B cell (primary cell): ENCODE data around the gene TMEM63A. TPM values are rescaled to one million over a fixed set of nuclear protein-coding genes. Genes with fewer than 3 reads are reported as not detected.

Source experiments
- ATAC-seq: fragments of 200-7000 bp; cut with Tn5 transposase; one replicate; pipeline ENCODE4 v1.10.0; 2021; ENCODE audit warnings: low read depth, mild to moderate bottlenecking, moderate number of reproducible peaks, moderate library complexity
- CTCF ChIA-PET: fragments of 350-600 bp; sonication (Branson Sonifier 250); formaldehyde crosslinking; loops from one replicate; lab custom pipeline; 2021; ENCODE audit warnings: antibody characterized with exemption, inconsistent platforms; lab: Charles Lee
- POLR2A ChIA-PET: fragments of 350-600 bp; sonication (Branson Sonifier 250); formaldehyde crosslinking; loops from one replicate; lab custom pipeline; 2021; ENCODE audit warnings: antibody characterized with exemption; lab: Charles Lee
- DNase-seq: peaks from one replicate; pipeline ENCODE4 v3.0.0; 2013
- H2AFZ ChIP-seq: 2 replicates; pipeline ENCODE4 v1.6.1; 2012; ENCODE audit warnings: mild to moderate bottlenecking, low read depth, low read length; ENCODE audit not compliant: insufficient read depth, poor library complexity, severe bottlenecking
- H3K27ac ChIP-seq, 2 donors: 1 replicate in 1 of 2; 2 replicates in 1 of 2; pipeline ENCODE4 v1.5.1; 2012 to 2013; ENCODE audit warnings: low read length in 2 of 2, mild to moderate bottlenecking in 2 of 2, moderate library complexity in 1 of 2
- H3K27me3 ChIP-seq, 4 experiments: fragments of 200-600 bp in 1 of 4; sonication (generic) in 1 of 4; replicated peaks in 1 of 4; 1 replicate in 2 of 4; 2 replicates in 2 of 4; pipeline versions ENCODE4 v1.6.1 to v1.7.0; 2013 to 2016; ENCODE audit warnings: low read length in 3 of 4, mild to moderate bottlenecking in 2 of 4, mixed read lengths in 1 of 4, moderate library complexity in 1 of 4; ENCODE audit not compliant: insufficient read depth in 4 of 4, control insufficient read depth in 3 of 4; ENCODE audit errors: control extremely low read depth in 1 of 4
- H3K36me3 ChIP-seq, 2 experiments: replicated peaks in 1 of 2; 1 replicate in 1 of 2; 2 replicates in 1 of 2; pipeline versions ENCODE4 v1.6.1 to v1.7.1; 2013; ENCODE audit warnings: low read length in 1 of 2; ENCODE audit not compliant: insufficient read depth in 2 of 2, control insufficient read depth in 1 of 2; ENCODE audit errors: control extremely low read depth in 1 of 2, extremely low read depth in 1 of 2
- H3K4me1 ChIP-seq, 2 donors: fragments of 200-600 bp in 1 of 2; sonication (generic) in 1 of 2; 1 replicate in 1 of 2; 2 replicates in 1 of 2; pipeline versions ENCODE4 v1.5.1 to v1.6.1; 2013 to 2017; ENCODE audit warnings: low read length in 2 of 2; ENCODE audit not compliant: control insufficient read depth in 2 of 2, insufficient read depth in 2 of 2
- H3K4me2 ChIP-seq: replicated peaks from 2 replicates; pipeline ENCODE3; 2012; ENCODE audit warnings: mild to moderate bottlenecking, low read depth, low read length; ENCODE audit not compliant: poor library complexity, severe bottlenecking
- H3K4me3 ChIP-seq, 5 experiments: fragments of 200-600 bp in 1 of 5; sonication (generic) in 1 of 5; 1 replicate in 3 of 5; 2 replicates in 2 of 5; pipeline versions ENCODE4 v1.5.1 to v1.7.0; 2011 to 2016; ENCODE audit warnings: low read length in 4 of 5, mild to moderate bottlenecking in 4 of 5, low read depth in 2 of 5, control low read depth in 1 of 5, moderate library complexity in 1 of 5; ENCODE audit not compliant: insufficient read depth in 1 of 5; ENCODE audit errors: control extremely low read depth in 1 of 5, extremely low read depth in 1 of 5
- H3K79me2 ChIP-seq: fragments of 200-600 bp; sonication (generic); one replicate; pipeline ENCODE4 v1.6.0; 2016; ENCODE audit warnings: low read length; ENCODE audit not compliant: control insufficient read depth, insufficient read depth
- H3K9ac ChIP-seq: fragments of 200-600 bp; sonication (generic); 2 replicates; pipeline ENCODE4 v1.6.1; 2017; ENCODE audit warnings: mild to moderate bottlenecking, low read length, moderate library complexity
- H3K9me3 ChIP-seq, 3 donors: one replicate each; pipeline versions ENCODE4 v1.6.1 to v1.7.1; 2013; ENCODE audit warnings: low read length in 2 of 3; ENCODE audit not compliant: control insufficient read depth in 2 of 3, insufficient read depth in 1 of 3; ENCODE audit errors: control extremely low read depth in 1 of 3
- H4K20me1 ChIP-seq: 2 replicates; pipeline ENCODE4 v1.6.0; 2012; ENCODE audit warnings: mild to moderate bottlenecking, low read length; ENCODE audit not compliant: insufficient read depth, control insufficient read depth, poor library complexity, severe bottlenecking
- H3K27ac Mint-ChIP-seq: one replicate; pipeline ENCODE4 v1.8.0; 2021; ENCODE audit warnings: mixed read lengths
- H3K27me3 Mint-ChIP-seq: one replicate; pipeline ENCODE4 v1.8.0; 2021; ENCODE audit warnings: mixed read lengths
- H3K4me1 Mint-ChIP-seq: one replicate; pipeline ENCODE4 v1.8.0; 2021; ENCODE audit warnings: mixed read lengths
- H3K4me3 Mint-ChIP-seq: one replicate; pipeline ENCODE4 v1.8.0; 2021; ENCODE audit warnings: mixed read lengths
- H3K9me3 Mint-ChIP-seq: one replicate; pipeline ENCODE4 v1.8.0; 2022; ENCODE audit warnings: mixed read lengths; ENCODE audit not compliant: insufficient read depth
- EZH2 ChIP-seq: IDR thresholded peaks from 2 replicates; pipeline ENCODE4 v1.6.1; 2012; ENCODE audit warnings: borderline replicate concordance, low read depth, mild to moderate bottlenecking, moderate library complexity, low read length; ENCODE audit not compliant: insufficient read depth, poor library complexity, severe bottlenecking
- WGBS: methylation state at CpG from one replicate; pipeline ENCODE4 v1.1.5; 2013; ENCODE audit warnings: missing lambda C conversion rate; ENCODE audit not compliant: insufficient coverage; 5-methylcytosine and 5-hydroxymethylcytosine counted together
- intact Hi-C: fragments of 100-400 bp; cut with micrococcal nuclease; formaldehyde crosslinking; loops from one replicate; pipeline ENCODE4 v1.10.0; 2022
- polyA plus RNA-seq: library from polyadenylated mRNA; depleted of rRNA; stranded (reverse); fragments of >200 nt; gene quantifications from 2 replicates; pipeline ENCODE4 v1.2.3, GENCODE V29; 2012
- total RNA-seq, 2 donors: library from RNA; stranded (reverse); fragments of 120-200 nt in 1 of 2; gene quantifications; 1 replicate in 1 of 2; 2 replicates in 1 of 2; pipeline versions ENCODE4 v1.2.3 to v1.2.4, GENCODE V29; 2013 to 2022
- TF ChIP-seq, protein P1 (sequence below): fragments of 200-600 bp; IDR thresholded peaks from one replicate; pipeline ENCODE4 v1.8.0; 2022; ENCODE audit warnings: antibody characterized with exemption, mild to moderate bottlenecking

Gene TMEM63A
- total and polyA plus RNA-seq, 2 donors (not counting 1 experiment from before 2014, with no cell fraction given), result 209 to 238 TPM

DNA sequence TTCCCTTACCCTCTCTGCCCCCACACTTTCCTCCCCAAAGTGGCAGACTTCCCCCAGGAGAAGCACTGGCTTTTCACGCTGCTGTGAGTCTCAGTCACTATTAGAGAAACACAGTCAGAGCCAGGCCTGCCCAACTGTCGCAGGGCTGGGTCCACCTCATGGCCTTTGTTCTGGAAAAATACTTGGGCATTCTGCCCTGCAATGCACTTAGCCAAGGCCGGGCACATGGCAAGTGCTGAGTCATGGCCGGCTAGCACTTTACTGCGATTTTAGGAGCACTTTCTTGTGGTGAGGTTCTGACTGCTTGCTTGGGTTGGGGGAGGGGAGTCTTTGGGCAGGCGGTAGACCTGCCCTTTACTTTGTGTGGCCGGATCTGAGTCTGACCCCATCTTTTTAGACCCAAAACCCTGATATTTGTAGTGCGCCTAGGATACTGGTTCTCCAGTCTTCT lies 64.5 kb downstream of the TMEM63A start:
- ATAC-seq (no peak), DNase-seq (no peak)
- no peak overlapping the region for H3K4me2 ChIP-seq
- no peak overlapping the region for H3K27ac ChIP-seq
- Mint-ChIP-seq H3K4me1 (no peaks in the 10 kb centered on the region), H3K27ac (no peak overlapping the region), H3K9me3 (no peaks in the 10 kb centered on the region), H3K4me3 (no peak overlapping the region), H3K27me3 (no peaks in the 10 kb centered on the region)
- H3K9ac ChIP-seq, result no peak overlapping the region
- no peak overlapping the region for H3K4me3 ChIP-seq
- no peak overlapping the region for H2AFZ ChIP-seq
- ChIA-PET CTCF (no interaction called here), POLR2A (no interaction called here)
- intact Hi-C loops, result no loop called here
- H3K9me3 ChIP-seq, result no peaks in the 10 kb centered on the region
- H3K27me3 ChIP-seq, result no peaks in the 10 kb centered on the region
- TF ChIP-seq, protein P1, sequence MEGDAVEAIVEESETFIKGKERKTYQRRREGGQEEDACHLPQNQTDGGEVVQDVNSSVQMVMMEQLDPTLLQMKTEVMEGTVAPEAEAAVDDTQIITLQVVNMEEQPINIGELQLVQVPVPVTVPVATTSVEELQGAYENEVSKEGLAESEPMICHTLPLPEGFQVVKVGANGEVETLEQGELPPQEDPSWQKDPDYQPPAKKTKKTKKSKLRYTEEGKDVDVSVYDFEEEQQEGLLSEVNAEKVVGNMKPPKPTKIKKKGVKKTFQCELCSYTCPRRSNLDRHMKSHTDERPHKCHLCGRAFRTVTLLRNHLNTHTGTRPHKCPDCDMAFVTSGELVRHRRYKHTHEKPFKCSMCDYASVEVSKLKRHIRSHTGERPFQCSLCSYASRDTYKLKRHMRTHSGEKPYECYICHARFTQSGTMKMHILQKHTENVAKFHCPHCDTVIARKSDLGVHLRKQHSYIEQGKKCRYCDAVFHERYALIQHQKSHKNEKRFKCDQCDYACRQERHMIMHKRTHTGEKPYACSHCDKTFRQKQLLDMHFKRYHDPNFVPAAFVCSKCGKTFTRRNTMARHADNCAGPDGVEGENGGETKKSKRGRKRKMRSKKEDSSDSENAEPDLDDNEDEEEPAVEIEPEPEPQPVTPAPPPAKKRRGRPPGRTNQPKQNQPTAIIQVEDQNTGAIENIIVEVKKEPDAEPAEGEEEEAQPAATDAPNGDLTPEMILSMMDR, result no peak
- TF ChIP-seq EZH2, result no peak
- no peaks in the 10 kb centered on the region for H3K36me3 ChIP-seq
- 84% methylated on average over 8 of the region's 8 CpGs for WGBS
- H3K79me2 ChIP-seq, result no peaks in the 10 kb centered on the region
- no peaks in the 10 kb centered on the region for H3K4me1 ChIP-seq
- H4K20me1 ChIP-seq, result no peaks in the 10 kb centered on the region

DNA sequence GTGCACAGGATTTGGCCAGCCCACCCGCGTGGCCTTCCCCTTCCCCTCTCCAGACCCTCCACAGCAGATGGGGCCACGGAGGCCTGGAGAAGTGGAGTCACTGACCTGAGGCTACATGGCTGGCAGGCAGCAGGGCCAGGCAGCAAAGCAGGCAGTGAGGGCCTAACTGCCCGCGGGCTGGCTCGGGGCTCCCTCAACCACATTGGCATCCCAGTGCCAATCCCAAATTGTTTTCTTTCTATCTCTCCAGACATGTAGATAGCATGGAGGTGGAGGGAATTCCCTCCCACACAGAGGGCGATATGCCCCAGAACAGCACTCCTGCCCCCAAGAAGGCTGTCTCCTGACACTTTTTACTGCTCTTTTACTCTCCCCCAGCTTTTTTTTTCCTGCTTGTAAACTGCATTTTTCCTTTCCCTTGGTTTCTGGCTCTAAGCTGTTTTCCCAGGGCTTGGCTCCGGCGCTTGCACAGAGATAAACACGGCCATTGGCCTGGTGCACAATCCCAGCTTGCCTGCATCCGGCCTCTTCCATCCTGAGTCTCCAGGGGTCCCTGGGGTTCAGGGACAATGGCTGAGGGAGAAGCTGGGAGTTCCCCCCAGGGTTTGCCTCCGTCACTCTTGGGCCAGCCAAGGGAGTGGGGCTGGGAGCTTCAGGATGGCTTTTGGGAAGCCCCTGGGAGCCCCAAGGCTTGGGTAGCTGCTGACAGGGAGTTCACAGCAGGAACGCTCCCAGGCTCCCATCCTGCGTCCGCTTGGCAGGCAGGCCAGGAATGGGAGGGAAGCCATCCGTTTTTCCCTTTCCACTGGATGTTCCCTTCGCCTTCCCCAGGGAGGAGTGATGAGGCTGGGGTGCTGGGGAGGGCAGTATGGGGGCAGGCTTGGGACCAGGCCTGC lies 65.3 kb downstream of the TMEM63A start:
- Histone ChIP-seq H2AFZ (no peak overlapping the region), H3K4me3 (no peak overlapping the region), H3K27me3 (no peaks in the 10 kb centered on the region), H3K9me3 (no peaks in the 10 kb centered on the region), H3K9ac (no peak overlapping the region), H3K4me2 (no peak overlapping the region), H3K27ac (no peak overlapping the region), H3K4me1 (no peaks in the 10 kb centered on the region), H3K79me2 (no peaks in the 10 kb centered on the region), H4K20me1 (no peaks in the 10 kb centered on the region), H3K36me3 (no peaks in the 10 kb centered on the region)
- Mint-ChIP-seq H3K4me3 (no peak overlapping the region), H3K27ac (no peak overlapping the region), H3K27me3 (no peaks in the 10 kb centered on the region), H3K9me3 (no peaks in the 10 kb centered on the region), H3K4me1 (no peaks in the 10 kb centered on the region)
- POLR2A ChIA-PET, result no interaction called here
- CTCF ChIA-PET, result no interaction called here
- intact Hi-C loops, result no loop called here
- DNase-seq (no peak), ATAC-seq (no peak)
- WGBS, result 95% methylated on average over 12 of the region's 17 CpGs
- TF ChIP-seq, protein P1, result no peak
- TF ChIP-seq EZH2, result no peak
